ENCODE measurements around the gene EXT2.

EXT2 gene

DNA sequence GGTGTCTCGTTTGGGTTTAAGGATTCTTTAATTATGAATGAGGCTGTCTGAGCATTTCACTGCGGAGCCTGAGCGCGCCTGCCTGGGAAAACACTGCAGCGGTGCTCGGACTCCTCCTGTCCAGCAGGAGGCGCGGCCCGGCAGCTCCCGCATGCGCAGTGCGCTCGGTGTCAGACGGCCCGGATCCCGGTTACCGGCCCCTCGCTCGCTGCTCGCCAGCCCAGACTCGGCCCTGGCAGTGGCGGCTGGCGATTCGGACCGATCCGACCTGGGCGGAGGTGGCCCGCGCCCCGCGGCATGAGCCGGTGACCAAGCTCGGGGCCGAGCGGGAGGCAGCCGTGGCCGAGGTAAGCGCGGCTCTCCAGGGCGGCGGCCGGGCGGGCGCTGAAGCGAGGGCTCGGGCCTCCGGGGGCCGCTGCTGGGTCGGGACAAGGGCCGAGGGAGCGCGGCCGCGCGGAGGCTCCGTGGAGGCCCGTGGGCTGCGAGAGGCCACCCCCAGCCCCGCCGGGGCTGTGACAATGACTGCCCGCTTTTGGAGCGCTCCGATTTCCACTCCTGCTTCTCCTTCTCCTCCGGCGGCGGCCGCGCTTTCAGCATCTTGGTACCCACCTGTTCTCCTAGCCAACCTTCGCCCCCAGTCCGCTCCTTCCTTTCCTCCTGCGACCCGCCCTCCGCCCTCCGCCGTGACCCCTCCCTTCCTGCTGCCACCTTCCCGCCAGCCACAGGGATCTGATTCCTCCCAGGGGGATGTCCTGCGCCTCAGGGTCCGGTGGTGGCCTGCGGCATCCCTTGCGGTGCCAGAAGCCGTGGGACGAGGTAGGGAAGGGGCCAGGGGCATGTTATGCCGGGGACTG, at the start of gene EXT2:
TSS of gene EXT2 (plus strand) at position 173 of the 854 bp plus-strand sequence. CDS start 12,035 bp downstream, outside the sequence.
- peak; percentile 86 for DNase-seq

DNA sequence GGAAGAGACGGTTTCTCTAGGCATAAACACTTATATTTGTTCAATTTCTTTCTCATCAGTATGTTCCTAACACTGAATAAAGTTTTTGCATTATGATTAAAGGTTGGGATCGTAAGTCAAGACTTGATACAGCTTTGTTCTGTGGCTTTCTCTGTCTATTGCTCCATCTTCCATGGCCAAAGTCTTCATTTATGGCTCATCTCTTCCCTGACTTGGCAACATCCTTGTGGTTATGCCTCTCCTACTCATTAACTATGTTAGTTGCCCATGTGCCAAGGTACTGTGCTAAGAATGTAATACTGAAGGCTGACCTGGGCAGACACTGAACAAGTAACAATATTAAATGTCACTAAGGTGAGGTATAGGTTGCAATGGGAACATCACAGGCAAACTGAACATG, 49.3 kb upstream of the EXT2 start:
- DNase-seq: no peak

DNA sequence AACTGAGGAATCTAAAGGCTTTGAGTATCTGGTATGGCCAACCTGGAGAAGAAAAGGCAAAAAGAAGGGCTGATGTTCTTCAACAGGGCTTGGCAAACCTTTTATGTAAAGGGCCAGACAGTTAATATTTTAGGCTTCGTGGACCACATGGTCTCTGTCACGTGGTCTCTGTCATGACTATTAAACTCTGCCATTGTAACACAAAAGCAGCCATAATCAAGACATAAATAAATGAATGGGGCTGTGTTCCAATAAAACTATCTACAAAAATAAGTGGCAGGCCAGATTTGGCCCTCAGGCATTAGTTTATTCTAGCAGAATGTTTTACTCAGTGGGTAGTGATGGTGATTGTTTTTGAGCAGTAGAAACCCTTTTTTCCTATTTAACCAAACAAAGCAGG, 48.2 kb upstream of the EXT2 start:
- no peak for DNase-seq

DNA sequence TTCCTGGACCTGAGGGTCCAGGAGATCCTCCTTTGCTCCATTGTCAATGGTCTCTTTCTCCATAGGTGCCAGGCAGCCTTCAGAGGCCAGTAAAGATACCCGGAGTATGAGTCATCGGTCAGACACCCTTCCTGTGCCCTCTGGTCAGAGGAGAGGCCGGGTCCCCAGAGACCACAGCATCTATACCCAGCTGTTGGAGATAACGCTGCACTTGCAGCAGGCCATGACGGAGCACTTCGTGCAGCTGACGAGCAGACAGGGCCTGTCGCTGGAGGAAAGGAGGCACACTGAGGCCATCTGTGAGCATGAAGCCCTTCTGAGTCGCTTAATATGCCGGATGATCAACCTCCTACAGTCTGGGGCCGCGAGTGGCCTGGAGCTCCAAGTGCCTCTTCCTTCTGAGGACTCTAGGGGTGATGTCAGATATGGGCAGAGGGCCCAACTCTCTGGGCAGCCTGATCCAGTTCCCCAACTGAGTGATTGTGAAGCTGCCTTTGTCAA, 47.5 kb upstream of the EXT2 start, which contains the start of gene ACCSL:
TSS of gene ACCSL (plus strand) at position 51 of the 501 bp plus-strand sequence. CDS start at position 107, 56 bp downstream.
- DNase-seq: no peak

DNA sequence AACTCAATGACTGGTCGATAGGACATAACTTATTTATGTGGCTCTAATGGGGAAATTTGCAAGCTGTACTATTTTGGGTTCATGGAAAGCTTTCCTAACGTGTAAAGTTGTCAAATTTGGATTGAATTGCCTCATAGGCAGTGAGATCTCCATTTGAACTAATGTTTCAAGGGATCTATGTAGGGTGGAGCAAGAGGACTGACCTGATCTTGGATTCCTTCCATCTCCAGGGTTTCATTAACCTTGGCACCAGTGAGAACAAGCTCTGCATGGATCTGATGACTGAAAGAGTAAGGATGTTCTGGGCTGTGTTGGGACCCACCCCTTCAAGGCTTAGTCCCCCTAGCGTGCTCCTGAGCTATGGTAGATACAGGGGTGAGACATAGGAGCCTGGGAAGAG, 45.6 kb upstream of the EXT2 start:
- DNase-seq: no peak

DNA sequence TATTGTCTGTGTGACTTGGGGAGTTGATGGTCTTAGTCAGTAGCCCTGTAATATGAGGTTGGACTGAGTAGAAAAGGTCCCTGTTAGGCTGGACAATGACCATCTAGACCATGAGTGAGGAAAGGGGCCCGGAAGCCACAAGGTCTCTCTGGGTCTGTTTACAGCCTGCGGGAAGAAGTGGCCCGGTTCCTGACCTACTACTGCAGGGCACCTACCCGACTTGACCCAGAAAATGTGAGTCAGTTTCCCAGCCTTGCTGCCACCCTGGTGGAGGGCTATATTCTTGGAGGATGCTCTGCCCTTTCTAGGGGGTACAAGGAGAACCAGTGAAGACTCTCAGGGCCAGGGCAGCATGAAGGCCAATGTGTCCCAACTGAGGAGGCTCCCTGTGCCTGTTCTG, 44.3 kb upstream of the EXT2 start:
- no peak for DNase-seq

DNA sequence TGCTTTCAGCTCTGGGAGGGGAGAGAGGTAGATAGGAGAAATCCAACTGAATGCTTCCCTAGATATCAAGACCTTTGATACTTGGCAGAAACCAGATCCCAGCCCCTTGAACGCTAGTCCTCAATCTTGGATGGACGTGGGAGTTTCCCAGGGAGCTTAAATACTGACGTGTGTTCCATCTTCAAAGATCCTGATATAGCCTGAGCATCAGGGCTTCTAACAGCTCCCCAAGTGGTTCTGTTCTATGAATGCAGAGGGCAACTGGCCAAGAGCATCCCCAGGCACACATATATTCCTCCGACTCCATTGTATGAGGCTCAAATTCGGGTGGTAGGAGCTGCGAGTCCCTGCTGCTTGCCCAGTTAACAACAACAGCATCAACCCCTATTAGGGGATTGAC, 38.1 kb upstream of the EXT2 start:
- DNase-seq: no peak

DNA sequence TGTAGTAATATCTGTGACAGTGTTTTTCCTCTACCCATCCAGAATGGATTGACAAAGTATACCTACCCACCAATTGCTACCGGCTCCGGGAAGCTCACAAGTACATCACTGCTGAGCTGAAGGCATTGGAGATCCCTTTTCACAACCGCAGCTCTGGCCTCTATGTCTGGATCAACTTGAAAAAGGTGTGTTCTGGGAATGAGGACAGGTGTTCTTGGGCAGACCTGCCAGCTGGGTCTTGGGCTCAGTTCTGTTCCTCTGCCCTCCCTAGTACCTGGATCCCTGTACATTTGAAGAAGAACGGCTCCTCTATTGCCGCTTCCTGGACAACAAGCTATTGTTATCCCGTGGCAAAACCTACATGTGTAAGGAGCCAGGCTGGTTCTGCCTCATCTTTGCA, 37.2 kb upstream of the EXT2 start:
- DNase-seq: no peak

DNA sequence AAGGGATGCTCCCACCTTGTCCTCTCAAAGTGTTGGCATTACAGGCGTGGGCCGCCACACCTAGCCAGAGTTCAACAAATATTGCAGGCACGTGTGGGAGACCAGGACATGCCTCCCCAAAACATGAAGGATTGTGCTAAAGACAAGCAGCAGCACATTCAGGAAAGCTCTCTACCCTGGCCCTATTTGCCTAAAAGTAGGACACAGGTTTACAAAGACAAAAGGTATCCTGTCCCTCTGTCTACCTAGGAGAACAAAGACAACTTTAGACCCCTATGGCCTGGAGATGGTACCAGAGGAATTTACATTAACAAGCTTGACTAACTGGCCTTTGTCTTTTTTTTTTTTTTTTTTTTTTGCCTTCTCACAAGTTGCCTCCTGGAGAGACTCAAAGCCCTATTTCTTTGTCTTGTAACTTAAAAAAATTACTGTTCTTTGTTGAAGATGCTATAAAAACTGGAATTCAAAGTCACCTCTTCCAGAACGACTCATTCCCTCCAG, 30.3 kb upstream of the EXT2 start:
- no peak for DNase-seq

DNA sequence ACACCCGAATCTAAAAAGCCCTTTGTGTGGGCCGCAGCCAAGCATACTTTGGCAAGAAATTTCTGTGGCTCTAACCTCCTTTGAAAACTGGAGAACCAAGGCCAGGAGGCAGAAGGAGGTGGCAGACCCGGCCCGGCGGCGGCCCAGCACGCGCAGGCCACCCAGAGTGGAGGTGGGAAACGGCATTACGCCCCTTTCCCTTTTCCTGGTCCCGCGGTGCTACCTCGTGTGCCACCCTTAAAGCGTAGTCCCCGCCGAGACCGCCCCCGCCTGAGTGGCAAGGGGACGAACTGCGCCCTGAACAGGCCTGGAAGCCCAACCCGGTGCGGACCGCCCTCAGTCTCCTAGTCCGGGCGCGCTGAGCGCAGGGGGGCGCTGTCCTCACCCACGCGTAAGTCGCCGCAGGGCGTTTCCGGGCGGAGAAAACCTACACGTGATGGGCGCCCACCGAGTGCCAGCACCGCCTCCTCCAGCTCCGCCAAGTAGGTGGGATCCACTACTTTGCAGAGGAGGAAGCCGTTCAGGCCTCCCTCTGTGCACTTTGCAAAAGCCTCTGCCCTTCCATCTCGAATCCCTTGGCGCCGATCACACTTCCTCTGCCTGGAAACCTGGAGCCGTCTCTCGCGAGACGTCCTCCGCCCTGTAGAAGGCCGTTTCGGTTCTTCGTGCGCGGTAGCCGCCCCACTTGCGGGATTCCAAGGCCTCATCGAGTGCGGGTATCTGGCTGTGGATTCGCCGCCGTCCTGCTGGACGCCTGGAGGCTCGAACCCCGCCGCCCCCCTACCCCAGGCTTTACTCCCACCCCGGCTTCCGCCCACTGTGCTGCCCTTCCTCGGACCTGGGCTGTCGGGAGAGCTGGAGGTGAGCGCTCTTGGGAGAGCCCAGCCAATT, 29.4 kb upstream of the EXT2 start, which contains the start of gene ACCS:
TSS of gene ACCS (plus strand) at position 430 of the 891 bp plus-strand sequence. CDS start 1,358 bp downstream, outside the sequence.
- peak; percentile 89 for DNase-seq

DNA sequence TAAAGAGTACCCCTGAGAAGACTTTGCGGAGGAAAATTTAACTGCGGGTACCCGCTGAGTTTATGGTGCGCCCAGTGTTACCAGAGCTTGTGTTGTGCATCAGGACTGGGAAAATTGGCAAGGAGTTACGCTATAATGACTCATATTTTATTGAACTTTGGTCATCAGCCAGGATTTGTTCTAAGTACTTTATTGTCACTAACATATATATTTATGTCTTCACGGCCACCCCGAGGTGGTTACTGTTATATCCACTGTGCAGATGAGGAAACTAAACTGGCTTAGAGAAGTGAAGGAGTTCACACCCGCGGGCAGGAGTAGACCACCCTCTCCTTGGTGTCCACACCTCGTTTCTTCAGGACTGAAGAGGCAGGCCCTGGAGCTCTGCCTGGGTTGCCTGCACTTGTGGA, 28.7 kb upstream of the EXT2 start:
- DNase-seq: peak; percentile 47

DNA sequence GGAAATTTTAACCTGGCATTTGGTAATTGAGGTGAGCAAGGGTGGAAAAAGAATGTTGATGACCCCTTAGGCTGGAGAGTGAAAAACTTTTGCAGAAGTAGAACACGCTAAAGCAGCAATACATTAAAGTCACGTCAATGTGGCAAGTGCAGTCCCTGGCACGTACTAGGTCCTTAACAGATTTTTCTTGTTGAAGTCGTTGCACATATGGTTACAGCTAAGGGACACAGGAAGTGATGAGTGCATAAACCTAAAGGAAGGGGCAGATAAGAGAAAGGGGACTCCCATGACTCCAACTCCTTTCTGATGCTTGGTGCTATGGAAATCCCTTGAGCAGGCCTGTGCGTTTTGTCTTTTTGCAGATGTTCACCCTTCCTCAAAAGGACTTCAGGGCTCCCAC, 28.2 kb upstream of the EXT2 start:
- peak; percentile 55 for DNase-seq

DNA sequence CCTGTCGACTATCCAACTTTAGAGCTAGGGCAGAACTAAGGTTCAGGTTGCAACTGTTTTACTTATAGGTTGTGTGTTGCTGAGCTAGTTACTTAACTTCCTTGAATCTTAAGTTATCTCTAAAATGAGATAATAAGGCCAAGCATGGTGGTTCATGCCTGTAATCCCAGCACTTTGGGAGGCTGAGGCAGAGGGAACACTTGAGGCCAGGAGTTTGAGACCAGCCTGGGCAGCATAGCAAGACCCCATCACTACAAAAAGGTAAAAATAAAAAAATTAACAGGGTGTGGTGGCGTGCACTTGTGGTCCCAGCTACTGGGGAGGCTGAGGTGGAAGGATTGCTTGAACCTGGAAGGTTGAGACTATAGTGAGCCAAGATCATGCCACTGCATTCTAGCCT, 27.3 kb upstream of the EXT2 start:
- no peak for DNase-seq

DNA sequence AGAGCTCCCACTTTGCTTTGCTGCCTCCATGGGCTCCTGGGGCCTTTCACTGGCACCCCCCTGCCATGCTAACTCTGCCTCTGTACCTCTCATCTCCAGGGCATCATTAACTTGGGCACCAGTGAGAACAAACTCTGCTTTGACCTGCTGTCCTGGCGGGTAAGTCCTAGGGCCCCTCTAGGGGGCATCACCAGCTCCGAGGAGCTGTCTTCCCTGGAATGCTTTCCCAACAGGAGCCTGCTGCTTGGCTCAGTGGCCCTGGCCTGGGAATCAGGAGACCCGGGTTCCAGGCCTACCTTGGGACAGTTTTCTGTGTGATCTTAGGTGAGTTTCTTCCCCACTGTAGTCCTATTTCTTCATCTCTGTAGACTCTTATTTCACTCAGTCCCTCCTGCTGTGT, 24.3 kb upstream of the EXT2 start:
- no peak for DNase-seq

DNA sequence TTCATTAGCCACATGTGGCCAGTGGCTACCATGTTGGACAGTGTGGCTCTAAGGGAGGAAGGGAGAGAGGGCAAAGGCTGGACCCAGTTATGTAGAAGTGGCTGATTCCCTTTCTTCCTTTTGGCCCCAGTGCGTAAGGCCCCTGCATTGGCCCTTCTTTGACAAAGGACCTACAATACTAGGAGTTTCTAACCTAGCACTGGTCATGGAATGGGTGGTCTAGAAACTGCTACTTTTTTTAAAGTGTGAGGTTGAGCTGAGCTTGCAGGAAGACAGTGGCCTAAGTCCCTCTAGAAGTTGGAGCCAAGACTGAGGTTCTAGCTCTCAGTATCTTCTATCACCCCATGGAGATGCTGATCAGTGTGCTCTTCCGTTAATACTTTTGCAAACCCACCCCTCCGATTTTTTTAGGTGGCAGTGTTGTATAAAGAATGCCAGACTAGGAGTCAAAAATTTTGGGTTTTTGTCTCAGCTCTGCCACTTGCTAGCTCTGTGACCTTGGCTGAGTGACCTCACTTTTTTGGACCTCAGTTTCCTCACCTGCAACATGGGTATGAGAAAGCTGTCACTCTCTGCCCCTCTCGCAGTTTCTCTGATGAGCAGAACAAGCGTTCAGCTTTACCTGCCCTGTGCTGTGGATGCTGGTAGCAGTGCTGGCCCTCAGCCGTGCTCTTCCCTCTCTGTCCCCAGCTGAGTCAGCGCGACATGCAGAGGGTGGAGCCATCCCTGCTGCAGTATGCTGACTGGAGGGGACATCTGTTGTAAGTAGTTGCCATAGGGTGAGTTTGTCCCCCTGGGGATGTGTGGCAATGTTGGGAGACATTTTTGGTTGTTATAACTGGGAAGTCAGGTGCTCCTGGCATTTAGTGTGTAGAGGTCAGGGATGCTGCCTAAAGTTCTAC, 22.5 kb upstream of the EXT2 start:
- DNase-seq: no peak

DNA sequence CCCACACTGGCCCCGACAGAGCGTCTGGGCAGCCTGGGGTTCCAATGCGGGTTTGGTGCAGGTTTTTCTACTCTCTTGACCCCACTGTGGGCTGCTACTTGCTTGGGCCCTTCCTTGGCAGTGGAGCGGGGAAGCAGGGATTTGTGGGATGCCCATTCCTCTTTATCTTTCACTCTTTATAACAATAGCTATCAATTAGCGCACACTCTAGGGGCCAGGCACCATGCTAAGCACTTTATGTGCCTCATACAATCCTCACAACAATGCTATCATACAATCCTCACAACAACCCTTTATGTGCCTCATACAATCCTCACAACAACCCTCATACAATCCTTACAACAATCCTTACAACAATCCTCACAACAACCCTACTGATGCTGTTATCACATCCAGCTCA, 16.7 kb upstream of the EXT2 start:
- no peak for DNase-seq

DNA sequence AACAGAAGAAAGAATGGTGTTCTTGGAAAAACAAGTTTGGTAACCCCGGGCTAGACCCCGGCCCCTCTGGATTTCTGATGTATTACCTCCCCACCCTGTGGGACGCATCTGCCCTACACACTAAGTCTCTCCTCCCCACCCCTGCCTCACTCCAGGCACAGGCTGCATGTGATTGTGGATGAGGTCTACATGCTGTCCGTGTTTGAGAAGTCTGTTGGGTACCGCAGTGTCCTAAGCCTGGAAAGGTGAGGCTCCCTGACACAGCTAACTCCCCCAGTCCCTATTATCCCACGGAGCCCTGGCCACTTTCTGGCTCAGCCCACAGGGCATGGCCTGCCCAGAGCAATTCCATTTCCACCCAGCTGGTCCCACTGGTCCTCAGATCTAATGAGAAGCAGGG, 16.1 kb upstream of the EXT2 start:
- no peak for DNase-seq

DNA sequence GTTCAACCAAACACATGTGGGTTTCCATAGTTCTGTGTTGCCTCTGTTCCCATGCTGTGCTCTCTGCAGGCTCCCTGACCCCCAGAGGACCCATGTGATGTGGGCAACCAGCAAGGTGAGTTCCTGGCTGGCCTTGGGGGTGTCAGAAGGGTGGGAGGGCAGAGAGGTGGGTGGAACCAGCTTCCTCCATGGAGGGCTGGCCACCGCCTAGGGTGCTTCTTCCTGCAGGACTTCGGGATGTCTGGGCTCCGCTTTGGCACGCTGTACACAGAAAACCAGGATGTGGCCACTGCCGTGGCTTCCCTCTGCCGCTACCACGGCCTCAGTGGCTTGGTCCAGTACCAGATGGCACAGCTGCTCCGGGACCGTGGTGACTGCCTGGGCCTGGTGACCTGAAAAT, 14.5 kb upstream of the EXT2 start:
- no peak for DNase-seq

DNA sequence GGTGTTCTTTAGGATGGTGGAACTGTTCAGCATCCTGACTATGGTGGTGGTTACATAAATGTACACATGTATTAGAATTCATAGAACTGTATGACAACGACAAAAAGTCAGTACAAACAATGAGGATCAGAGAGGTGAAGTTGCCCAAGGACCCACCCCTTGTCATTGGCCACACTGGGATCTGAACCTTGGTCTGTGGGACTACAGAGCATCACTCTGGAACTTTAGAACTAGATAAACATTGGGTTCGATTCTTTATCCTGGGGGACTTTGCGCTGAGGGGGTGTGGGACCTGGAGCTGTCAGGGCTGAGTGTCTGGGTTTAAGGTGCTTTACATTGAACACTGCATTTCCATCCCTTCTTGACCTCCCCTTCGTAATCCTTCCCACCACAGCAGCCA, 12.8 kb upstream of the EXT2 start:
- no peak for DNase-seq

DNA sequence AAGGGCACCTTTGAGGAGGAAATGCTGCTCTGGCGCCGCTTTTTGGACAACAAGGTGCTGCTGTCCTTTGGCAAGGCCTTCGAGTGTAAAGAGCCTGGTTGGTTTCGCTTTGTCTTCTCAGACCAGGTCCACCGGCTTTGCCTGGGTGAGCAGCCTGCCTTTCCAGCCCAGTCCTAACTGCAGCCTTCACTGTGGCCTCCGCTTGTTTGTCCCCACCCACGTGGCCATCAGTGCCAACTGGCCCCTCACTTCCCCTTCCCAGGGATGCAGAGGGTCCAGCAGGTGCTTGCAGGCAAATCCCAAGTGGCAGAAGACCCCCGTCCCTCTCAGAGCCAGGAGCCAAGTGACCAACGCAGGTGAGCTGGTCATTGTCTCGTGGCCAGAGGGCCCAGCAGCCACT, 12.0 kb upstream of the EXT2 start:
- no peak for DNase-seq

DNA sequence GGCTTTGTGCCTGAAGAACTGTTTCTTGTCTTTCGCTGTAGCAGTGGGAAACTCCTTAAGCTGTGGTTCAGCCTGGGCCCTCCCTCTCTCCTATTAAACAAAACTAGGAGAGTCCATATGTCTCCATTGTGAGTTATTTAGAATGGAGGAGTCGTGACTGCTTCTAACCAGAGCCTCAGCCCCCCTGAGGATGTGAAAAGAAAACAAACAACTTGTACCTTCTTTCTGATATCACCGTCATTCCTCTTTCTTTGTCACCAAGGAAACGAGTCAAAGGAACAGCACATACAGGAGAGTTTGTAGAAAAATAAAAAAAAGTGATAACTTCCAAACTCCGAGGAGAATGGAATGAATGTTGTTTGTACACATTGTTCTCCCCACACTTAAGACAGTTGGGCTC, 11.6 kb upstream of the EXT2 start:
- no peak for DNase-seq

DNA sequence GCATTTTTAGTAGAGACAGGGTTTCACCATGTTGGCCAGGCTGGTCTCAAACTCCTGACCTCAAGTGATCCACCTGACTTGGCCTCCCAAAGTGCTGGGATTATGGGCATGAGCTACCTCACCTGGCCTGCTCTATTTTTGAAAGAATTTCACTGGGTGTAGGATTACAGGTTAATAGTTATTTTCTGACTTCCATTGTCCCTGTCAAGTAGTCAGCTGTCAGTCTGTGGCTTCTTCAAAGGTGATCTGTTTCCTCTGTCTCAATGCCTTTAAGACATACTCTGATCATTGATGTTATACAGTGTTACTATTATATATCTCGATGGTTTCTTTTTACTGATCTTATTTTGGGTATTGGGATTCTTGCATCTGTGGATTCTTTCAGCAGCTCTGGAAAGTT, 10.1 kb upstream of the EXT2 start:
- no peak for DNase-seq
